Measurements from ENCODE around the gene PTGER4.
"Not testable (repeated sequence)": the region's sequence is repeated elsewhere in the genome, so short reads cannot be mapped to it uniquely, and the experiment has no call there.

PTGER4 gene

GRCh38 chr5:40679913-40680681 lies at the start of gene PTGER4:
PTGER4 (plus strand) TSS chr5:40679915; CDS start chr5:40680994, 1,079 bp downstream.
- DNase-seq (ENCODE audit: low read depth in 2 of 2): no peak

GRCh38 chr5:40630126-40630525 lies 49.6 kb upstream of the PTGER4 start:
- DNase-seq (ENCODE audit: low read depth in 2 of 2): no peak

DNA sequence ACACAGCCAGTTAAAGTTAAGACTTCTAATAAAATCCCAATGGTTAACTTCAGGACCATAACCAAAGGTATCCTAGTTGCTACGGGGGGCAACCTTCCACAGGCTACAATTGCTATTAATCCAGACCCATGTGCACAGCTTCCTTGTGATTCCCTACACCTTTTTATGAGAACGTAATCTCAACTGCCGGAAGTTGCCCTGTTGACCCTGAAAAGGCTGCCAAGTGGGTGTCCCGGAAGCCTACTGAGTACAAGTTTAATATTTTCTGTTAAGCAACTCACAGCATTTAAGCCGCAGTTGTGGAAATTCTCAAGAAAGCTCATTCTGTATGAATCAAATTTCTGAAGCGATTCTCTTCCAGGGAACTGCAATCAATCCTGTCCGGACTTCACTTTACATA lies 48.5 kb upstream of the PTGER4 start:
- no peak for DNase-seq (ENCODE audit: low read depth in 2 of 2)

DNA sequence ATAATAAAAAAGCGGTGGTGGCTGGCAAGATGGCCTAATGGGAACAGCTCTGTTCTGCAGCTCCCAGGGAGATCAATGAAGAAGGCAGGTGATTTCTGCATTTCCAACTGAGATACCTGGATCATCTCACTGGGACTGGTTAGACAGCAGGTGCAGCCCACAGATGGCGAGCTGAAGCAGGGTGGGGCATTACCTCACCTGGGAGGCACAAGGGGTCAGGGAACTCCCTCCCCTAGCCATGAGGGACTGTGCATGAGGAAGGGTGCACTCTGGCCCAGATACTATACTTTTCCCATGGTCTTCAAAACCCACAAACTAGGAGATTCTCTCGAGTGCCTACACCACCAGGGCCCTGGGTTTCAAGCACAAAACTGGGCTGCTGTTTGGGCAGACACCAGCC lies 45.6 kb upstream of the PTGER4 start:
- no peak for DNase-seq (ENCODE audit: low read depth in 2 of 2)

DNA sequence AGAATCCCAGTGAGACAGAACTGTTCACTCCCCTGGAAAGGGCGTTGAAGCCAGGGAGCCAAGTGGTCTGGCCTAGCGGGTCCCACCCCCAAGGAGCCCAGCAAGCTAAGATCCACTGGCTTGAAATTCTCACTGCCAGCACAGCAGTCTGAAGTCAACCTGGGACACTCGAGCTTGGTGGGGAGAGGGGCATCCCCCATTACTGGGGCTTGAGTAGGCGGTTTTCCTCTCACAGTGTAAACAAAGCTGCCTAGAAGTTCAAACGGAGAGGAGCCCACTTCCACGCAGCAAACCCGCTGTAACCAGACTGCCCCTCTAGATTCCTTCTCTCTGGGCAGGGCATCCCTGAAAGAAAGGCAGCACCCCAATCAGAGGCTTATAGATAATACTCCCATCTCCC lies 45.1 kb upstream of the PTGER4 start:
- DNase-seq (ENCODE audit: low read depth in 2 of 2): no peak

- not testable (repeated sequence) for DNase-seq (ENCODE audit: low read depth in 2 of 2)
Measured at GRCh38 chr5:40639531-40639930, 40.2 kb upstream of the PTGER4 start.

GRCh38 chr5:40646266-40646665 lies 33.4 kb upstream of the PTGER4 start:
- no peak for DNase-seq (ENCODE audit: low read depth in 2 of 2)

GRCh38 chr5:40648150-40648549 lies 31.6 kb upstream of the PTGER4 start:
- DNase-seq (ENCODE audit: low read depth in 2 of 2): no peak

- DNase-seq (ENCODE audit: low read depth in 2 of 2): no peak
Measured at GRCh38 chr5:40649463-40650030, 30.2 kb upstream of the PTGER4 start.

- DNase-seq (ENCODE audit: low read depth in 2 of 2): no peak
Measured at GRCh38 chr5:40651201-40651600, 28.5 kb upstream of the PTGER4 start.

DNA sequence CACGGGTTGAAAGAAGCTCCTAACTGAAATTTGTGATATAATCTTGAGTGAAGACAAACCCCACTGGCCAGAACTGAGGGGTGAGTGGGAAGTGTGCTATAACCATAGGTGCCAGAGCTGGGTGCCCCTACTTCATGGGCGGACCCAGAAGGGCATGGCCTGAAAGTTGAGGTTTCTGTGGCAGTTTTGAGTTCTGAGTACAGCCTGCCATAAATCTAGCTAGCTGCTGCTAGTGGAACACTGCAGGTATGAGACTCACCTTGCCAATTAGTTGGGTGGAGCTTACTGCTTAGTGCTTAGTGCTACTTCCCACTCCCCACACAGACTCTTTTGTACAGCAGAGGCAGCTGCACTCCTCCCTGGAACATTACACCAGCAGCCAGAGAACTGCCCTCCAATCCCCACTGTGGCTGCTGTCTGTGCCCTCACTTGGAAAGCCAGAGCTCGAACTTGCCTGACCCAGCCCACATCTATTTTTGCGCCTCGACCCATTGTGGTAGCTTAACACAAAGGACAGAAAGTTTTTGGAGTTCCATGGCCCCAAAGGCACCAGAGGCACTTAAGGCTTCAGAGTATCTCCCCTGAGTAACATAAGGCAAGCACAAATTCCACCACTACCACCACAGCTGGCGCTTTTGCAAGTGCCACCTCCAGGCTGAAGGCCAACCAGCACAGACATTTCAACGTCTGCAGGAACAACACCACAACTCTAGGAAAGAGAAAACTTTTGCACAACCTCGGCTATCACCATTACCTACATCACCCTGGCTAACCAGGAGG lies 27.1 kb upstream of the PTGER4 start:
- no peak for DNase-seq (ENCODE audit: low read depth in 2 of 2)

DNA sequence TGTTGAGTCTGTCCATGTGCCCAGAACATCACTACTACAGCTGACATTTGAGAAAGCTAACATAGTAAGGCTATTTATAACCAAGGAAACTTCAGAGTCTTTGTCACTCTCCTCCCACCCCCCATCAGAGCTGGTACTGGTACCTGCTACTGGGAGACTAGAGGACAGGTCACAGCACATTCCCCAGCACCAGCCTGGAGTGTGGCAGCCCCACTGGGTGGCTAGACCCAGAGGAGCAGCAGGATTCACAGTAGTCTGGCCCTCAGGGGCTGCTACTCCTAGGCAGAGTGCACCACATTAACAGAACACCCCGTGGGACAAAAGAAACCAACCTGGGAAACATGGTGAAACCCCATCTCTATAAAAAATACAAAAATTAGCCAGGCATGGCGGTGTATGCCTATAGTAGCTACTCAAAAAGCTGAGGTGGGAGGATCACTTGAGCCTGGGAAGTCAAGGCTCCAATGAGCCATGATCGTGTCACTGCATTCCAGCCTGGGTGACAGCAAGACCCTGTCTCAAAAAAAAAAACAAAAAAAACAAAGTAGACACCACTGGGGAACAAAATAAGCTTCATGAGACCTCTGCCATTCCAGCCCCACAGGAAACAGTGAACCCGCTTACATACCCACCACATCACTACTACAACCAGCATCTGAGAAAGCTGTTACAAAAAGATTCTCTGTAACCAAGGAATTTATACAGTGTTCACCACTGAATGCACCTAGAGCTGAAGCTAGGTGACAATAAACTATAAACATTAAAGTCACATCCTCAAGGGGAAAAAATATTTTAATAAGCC lies 26.3 kb upstream of the PTGER4 start:
- DNase-seq (ENCODE audit: low read depth in 2 of 2): no peak

DNA sequence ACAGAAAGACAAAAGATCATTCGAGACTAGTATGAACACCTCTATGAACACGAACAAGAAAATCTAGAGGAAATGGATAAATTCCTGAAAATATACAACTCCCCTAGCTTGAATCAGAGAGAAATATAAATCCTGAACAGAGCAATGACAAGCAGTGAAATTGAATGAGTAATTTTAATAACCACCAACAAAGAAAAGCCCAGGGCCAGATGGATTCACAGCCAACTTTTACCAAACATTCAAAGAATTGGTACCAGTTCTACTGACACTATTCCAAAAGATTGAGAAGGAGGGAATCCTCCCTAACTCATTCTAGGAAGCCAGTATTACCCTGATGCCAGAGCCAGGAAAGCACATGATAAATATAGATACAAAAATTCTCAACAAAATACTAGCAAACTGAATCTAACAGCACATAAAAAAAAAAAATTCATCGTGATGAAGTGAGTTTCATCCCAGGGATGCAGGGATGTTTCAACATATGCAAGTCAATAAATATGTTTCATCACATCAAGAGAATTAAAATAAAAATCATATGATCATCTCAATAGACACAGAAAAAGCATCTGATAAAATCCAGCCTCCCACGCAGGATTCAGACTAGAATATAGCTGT lies 25.2 kb upstream of the PTGER4 start:
- no peak for DNase-seq (ENCODE audit: low read depth in 2 of 2)

- no peak for DNase-seq (ENCODE audit: low read depth in 2 of 2)
Measured at GRCh38 chr5:40655138-40655537, 24.6 kb upstream of the PTGER4 start.

GRCh38 chr5:40656091-40656490 lies 23.6 kb upstream of the PTGER4 start:
- not testable (repeated sequence) for DNase-seq (ENCODE audit: low read depth in 2 of 2)

GRCh38 chr5:40656766-40657165 lies 22.9 kb upstream of the PTGER4 start:
- DNase-seq (ENCODE audit: low read depth in 2 of 2): no peak

DNA sequence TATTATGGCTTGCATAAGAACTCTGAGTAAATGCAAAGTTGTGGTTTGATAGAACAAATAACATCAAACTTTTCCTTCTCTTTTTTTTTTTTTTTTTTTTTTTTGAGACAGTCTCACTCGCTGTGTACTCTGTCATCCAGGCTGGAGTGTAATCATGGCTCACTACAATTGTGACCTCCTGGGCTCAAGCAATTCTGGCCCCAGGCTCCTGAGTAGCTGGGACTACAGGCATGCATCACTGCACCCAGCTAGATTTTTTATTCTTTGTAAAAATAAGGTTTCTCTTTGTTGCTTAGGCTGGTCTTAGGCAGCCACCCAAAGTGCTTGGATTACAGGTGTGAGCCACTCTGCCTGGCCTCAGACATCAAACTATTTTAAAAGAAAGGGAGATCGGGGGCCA lies 19.0 kb upstream of the PTGER4 start:
- DNase-seq (ENCODE audit: low read depth in 2 of 2): no peak

DNA sequence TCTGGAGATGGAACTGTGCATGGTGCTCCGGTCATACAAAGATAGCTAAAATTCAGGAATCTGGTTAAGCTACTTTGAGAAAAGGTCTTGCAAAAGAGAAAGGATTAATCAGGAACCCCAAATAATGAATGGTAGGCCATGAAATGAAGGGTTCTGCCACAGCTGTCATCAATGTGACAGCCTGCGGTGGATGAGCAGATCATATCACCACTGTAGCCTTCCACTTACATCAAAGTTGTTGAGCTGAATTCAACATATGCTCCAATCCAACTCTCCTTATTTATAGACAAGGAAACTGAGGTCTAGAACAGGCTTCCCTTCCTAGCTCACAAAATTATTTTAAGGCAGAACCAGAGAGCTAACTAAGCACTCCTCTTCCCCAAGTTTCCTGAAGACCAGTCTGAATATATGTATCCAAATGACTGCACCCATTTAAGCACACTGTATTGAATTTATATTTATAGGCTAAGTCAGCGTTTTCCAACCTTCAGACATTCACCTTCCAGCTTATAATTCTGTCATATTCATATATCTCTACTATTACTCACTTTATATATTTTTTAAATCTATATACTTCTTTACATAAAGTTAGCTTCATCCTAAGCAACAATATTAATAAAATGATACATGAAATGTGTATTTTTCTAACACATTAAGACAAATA lies 13.9 kb upstream of the PTGER4 start:
- no peak for DNase-seq (ENCODE audit: low read depth in 2 of 2)

DNA sequence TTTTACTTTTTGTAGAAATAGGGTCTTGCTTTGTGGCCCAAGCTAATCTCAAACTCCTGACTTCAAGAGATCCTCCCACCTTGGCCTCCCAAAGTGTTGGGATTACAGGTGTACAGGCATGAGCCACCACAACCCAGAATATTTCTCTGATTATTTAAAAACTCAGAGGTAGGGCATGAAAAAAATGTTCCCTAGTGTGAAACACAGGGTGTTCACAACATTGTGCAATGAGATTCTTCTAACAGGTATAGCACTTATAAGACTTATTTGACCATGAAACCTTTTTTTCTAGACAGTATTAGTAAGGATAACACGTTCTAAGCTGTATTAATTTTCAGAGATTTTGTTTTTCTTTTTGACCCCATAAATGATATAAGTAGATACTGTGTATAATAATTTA lies 13.1 kb upstream of the PTGER4 start:
- no peak for DNase-seq (ENCODE audit: low read depth in 2 of 2)

GRCh38 chr5:40667161-40667663 lies 12.5 kb upstream of the PTGER4 start:
- DNase-seq (ENCODE audit: low read depth in 2 of 2): no peak
